NT2/D1 (cell line): ENCODE measurements around the gene PTPRG.

Source experiments
- SUZ12 ChIP-seq: IDR thresholded peaks from 2 replicates; pipeline ENCODE4 v1.6.1; 2011; ENCODE audit not compliant: insufficient read length, insufficient read depth; ENCODE audit errors: extremely low read depth
- YY1 ChIP-seq: IDR thresholded peaks from 2 replicates; pipeline ENCODE4 v1.6.1; 2011; ENCODE audit not compliant: insufficient read length, insufficient read depth
- ZNF274 ChIP-seq: IDR thresholded peaks from 2 replicates; pipeline ENCODE4 v1.6.1; 2011; ENCODE audit warnings: mild to moderate bottlenecking, low read depth, low read length

GRCh38 chr3:62242831-62243509 lies 681.6 kb downstream of the PTPRG start:
- TF ChIP-seq SUZ12 (no peak), ZNF274 (no peak), YY1 (no peak)
